Measurements from ENCODE around the gene STK33. TPM values are rescaled to one million over a fixed set of nuclear protein-coding genes. Genes with fewer than 3 reads are reported as not detected.
A peak's percentile ranks its signal among the peaks of the same experiment; 100 is the strongest.

STK33 gene
- total RNA-seq, result 1.6 and 3.4 TPM in 2 replicates
- polyA plus RNA-seq, result 0.63 and 1.1 TPM in 2 replicates
- 1.2 TPM in 2 replicates for polyA plus RNA-seq (2011; cell fraction: cytosol; rRNA removed)
- polyA plus RNA-seq (2011; cell fraction: nucleus; rRNA removed), result 5.0 and 5.1 TPM in 2 replicates
- polyA plus RNA-seq (2012), result 0.21 and 0.50 TPM in 2 replicates
- polyA minus RNA-seq, result 0.63 and 0.70 TPM in 2 replicates
- polyA minus RNA-seq (2011; cell fraction: cytosol; rRNA and poly(A)+ RNA removed), result 2.2 TPM
- 1.7 and 2.4 TPM in 2 replicates for polyA minus RNA-seq (2011; cell fraction: nucleus; rRNA and poly(A)+ RNA removed)
- percentile 40 among the genes with signal in this experiment for Bru-seq, nascent RNA
- percentile 17 among the genes with signal in this experiment for BruChase-seq, experiment 1, labeled RNA remaining after a 6-hour chase
- BruChase-seq, experiment 2, labeled RNA remaining after a 2-hour chase, result percentile 29 among the genes with signal in this experiment
- long read RNA-seq, partial matches to known transcripts, result 0 of 2 reads
- long read RNA-seq, other reads (novel, unspliced or antisense), result 2 of 2 reads

DNA sequence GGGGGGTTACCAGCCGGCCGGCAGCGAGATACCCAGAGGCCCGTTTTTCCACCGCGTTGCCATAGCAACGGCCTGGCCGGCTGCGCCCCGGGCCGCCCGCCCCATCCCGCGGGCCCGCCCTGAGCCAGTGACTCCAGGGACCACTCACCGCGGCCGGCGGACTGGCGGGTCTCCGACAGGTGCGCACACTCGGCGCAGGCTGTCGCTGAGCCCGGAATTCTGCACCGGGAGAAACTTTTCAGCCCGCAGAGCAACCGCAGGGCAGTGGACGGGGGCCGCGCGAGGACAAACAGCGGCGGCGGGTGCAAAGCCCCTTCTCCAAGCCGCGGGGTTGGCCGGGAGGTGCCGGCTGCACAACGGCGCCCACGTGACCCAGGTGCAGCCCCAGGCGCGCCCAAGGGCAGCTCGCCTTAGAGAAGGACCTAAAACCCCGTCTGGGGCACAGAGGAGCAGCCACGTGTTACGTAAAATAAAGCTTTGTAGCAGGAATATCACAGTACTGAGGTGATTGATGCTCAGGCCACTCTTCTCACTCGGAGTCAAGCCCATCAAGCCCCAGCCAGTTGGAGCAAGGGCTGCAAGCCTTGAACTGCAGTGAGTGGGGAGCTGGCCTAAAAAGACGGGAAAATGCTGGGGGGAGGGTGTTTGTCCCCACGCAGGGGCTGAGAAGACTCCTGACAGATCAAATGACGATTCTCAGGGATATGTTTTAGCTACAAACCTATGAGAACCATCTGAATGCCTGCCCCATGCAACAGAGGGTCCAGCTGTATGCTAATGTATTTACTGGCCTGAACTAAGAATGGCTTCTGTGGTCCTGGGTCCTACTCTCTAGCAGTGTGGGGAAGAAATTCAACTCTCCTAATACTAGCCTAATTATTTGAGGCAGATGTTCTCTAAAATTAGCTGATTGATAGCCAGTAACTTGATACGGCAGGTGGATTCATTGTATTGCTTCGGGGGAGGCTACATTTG, at the start of gene STK33:
TSS of gene STK33 (minus strand) at position 294 of the 975 bp plus-strand sequence. CDS start 119,323 bp downstream, outside the sequence.
- Histone ChIP-seq H3K9me3 (replicated peaks; ENCODE audit: control insufficient read depth, insufficient read depth, low read length) (no peaks in the 10 kb centered on the region), H3K4me1 (ENCODE audit: control insufficient read depth, extremely low read depth, insufficient read depth, low read length) (peaks cover 6% of the 10 kb centered on the region), H3K9me1 (replicated peaks; ENCODE audit: control insufficient read depth, extremely low read depth, insufficient read depth, low read length) (no peaks in the 10 kb centered on the region), H3K4me2 (ENCODE audit: insufficient read depth, low read length) (peak within 1 kb of the TSS; percentile 70), H3K27me3 (ENCODE audit: control insufficient read depth in 2 of 2, insufficient read depth in 2 of 2, low read length in 2 of 2) (peaks cover 29 to 34% of the 10 kb centered on the region in 2 experiments), H3K79me2 (ENCODE audit: control insufficient read depth, insufficient read depth, low read length) (no peaks in the 10 kb centered on the region), H3K9ac (replicated peaks; ENCODE audit: extremely low read depth, insufficient read depth, low read length) (no peak within 1 kb of the TSS), H2AFZ (ENCODE audit: low read depth, low read length) (peak within 1 kb of the TSS; percentile 96), H3K27ac (ENCODE audit: insufficient read depth, low read depth, low read length) (no peak within 1 kb of the TSS), H3K36me3 (ENCODE audit: control insufficient read depth in 2 of 2, extremely low read depth in 1 of 2, insufficient read depth in 2 of 2, low read length in 2 of 2) (no peaks in the 10 kb centered on the region), H3K4me3 (replicated peaks in 1 of 3; ENCODE audit: insufficient read depth in 1 of 3, low read depth in 1 of 3, low read length in 3 of 3) (peak within 1 kb of the TSS; percentile 5 to 59 (median 48)), H4K20me1 (replicated peaks; ENCODE audit: control insufficient read depth, extremely low read depth, insufficient read depth, low read length) (no peaks in the 10 kb centered on the region)
- intact Hi-C loops (cut with micrococcal nuclease), result no loop called here
- ChIA-PET CTCF (no interaction called here), POLR2A (no interaction called here)
- TF ChIP-seq JUN (IDR thresholded peaks at IDR 0.05; ENCODE audit: borderline replicate concordance, insufficient read depth, insufficient read length, low read depth) (no peak), EZH2 (IDR thresholded peaks at IDR 0.05; ENCODE audit: borderline replicate concordance, low read depth, low read length, severe bottlenecking) (peak; percentile 83)
- TF ChIP-seq, protein P1, sequence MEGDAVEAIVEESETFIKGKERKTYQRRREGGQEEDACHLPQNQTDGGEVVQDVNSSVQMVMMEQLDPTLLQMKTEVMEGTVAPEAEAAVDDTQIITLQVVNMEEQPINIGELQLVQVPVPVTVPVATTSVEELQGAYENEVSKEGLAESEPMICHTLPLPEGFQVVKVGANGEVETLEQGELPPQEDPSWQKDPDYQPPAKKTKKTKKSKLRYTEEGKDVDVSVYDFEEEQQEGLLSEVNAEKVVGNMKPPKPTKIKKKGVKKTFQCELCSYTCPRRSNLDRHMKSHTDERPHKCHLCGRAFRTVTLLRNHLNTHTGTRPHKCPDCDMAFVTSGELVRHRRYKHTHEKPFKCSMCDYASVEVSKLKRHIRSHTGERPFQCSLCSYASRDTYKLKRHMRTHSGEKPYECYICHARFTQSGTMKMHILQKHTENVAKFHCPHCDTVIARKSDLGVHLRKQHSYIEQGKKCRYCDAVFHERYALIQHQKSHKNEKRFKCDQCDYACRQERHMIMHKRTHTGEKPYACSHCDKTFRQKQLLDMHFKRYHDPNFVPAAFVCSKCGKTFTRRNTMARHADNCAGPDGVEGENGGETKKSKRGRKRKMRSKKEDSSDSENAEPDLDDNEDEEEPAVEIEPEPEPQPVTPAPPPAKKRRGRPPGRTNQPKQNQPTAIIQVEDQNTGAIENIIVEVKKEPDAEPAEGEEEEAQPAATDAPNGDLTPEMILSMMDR (IDR thresholded peaks at IDR 0.05; ENCODE audit: extremely low read depth in 1 of 2, insufficient read depth in 1 of 2, low read depth in 1 of 2, low read length in 2 of 2), result no peak
- BruUV-seq (replicated peaks), result no TSS peak
- DNase-seq (ENCODE audit: low read depth, low spot score) (no peak), FAIRE-seq (no peak)
- dilution Hi-C loops (cut with MboI; ENCODE audit: extremely low pct_ligation_motif_present, low sequenced_read_pairs), result no loop called here
